Neural cell (in vitro differentiated cells): Measurements from ENCODE around the gene C1orf226.

Experiments used
- EP300 ChIP-seq: fragments of 450-650 bp; conservative IDR thresholded peaks from 2 replicates; pipeline ENCODE4 v1.6.1; 2014; ENCODE audit warnings: antibody characterized with exemption, mild to moderate bottlenecking, moderate library complexity; ENCODE audit not compliant: poor library complexity, severe bottlenecking
- EZH2 ChIP-seq: fragments of 200-600, 300-800 bp; shearing (Covaris generic), sonication (generic); IDR thresholded peaks from 2 replicates; pipeline ENCODE4 v1.6.1; 2014; ENCODE audit warnings: antibody characterized with exemption, low read length, borderline replicate concordance, mild to moderate bottlenecking; ENCODE audit not compliant: insufficient read depth, poor library complexity, severe bottlenecking
- MXI1 ChIP-seq: fragments of 450-650 bp; conservative IDR thresholded peaks from 2 replicates; pipeline ENCODE4 v1.6.1; 2014; ENCODE audit warnings: antibody characterized with exemption, mild to moderate bottlenecking; ENCODE audit not compliant: poor library complexity, severe bottlenecking
- POLR2AphosphoS5 ChIP-seq: IDR thresholded peaks from 2 replicates; pipeline ENCODE4 v1.6.1; 2012
- RAD21 ChIP-seq: fragments of 450-650 bp; conservative IDR thresholded peaks from 2 replicates; pipeline ENCODE4 v1.6.1; 2014; ENCODE audit warnings: antibody characterized with exemption, mild to moderate bottlenecking, moderate library complexity
- SMC3 ChIP-seq: fragments of 450-650 bp; conservative IDR thresholded peaks from 2 replicates; pipeline ENCODE4 v1.6.1; 2014; ENCODE audit warnings: antibody characterized with exemption, mild to moderate bottlenecking, moderate library complexity; ENCODE audit not compliant: poor library complexity
- TAF1 ChIP-seq: IDR thresholded peaks from 2 replicates; pipeline ENCODE4 v1.6.1; 2012; ENCODE audit warnings: low read depth
- TF ChIP-seq, protein P1 (sequence below): fragments of 450-650 bp; IDR thresholded peaks from 2 replicates; pipeline ENCODE4 v1.5.1; 2014; ENCODE audit warnings: antibody characterized with exemption, mild to moderate bottlenecking, moderate library complexity; ENCODE audit not compliant: poor library complexity, severe bottlenecking
- TF ChIP-seq, protein P2 (sequence below): IDR thresholded peaks from 2 replicates; pipeline ENCODE4 v1.6.1; 2012; ENCODE audit warnings: borderline replicate concordance

- TF ChIP-seq, protein P1, sequence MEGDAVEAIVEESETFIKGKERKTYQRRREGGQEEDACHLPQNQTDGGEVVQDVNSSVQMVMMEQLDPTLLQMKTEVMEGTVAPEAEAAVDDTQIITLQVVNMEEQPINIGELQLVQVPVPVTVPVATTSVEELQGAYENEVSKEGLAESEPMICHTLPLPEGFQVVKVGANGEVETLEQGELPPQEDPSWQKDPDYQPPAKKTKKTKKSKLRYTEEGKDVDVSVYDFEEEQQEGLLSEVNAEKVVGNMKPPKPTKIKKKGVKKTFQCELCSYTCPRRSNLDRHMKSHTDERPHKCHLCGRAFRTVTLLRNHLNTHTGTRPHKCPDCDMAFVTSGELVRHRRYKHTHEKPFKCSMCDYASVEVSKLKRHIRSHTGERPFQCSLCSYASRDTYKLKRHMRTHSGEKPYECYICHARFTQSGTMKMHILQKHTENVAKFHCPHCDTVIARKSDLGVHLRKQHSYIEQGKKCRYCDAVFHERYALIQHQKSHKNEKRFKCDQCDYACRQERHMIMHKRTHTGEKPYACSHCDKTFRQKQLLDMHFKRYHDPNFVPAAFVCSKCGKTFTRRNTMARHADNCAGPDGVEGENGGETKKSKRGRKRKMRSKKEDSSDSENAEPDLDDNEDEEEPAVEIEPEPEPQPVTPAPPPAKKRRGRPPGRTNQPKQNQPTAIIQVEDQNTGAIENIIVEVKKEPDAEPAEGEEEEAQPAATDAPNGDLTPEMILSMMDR, result no peak
- TF ChIP-seq TAF1 (no peak), SMC3 (no peak), POLR2AphosphoS5 (no peak), EP300 (no peak), EZH2 (no peak), RAD21 (no peak), MXI1 (no peak)
- TF ChIP-seq, protein P2, sequence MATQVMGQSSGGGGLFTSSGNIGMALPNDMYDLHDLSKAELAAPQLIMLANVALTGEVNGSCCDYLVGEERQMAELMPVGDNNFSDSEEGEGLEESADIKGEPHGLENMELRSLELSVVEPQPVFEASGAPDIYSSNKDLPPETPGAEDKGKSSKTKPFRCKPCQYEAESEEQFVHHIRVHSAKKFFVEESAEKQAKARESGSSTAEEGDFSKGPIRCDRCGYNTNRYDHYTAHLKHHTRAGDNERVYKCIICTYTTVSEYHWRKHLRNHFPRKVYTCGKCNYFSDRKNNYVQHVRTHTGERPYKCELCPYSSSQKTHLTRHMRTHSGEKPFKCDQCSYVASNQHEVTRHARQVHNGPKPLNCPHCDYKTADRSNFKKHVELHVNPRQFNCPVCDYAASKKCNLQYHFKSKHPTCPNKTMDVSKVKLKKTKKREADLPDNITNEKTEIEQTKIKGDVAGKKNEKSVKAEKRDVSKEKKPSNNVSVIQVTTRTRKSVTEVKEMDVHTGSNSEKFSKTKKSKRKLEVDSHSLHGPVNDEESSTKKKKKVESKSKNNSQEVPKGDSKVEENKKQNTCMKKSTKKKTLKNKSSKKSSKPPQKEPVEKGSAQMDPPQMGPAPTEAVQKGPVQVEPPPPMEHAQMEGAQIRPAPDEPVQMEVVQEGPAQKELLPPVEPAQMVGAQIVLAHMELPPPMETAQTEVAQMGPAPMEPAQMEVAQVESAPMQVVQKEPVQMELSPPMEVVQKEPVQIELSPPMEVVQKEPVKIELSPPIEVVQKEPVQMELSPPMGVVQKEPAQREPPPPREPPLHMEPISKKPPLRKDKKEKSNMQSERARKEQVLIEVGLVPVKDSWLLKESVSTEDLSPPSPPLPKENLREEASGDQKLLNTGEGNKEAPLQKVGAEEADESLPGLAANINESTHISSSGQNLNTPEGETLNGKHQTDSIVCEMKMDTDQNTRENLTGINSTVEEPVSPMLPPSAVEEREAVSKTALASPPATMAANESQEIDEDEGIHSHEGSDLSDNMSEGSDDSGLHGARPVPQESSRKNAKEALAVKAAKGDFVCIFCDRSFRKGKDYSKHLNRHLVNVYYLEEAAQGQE, result no peak
Observed at GRCh38 chr1:162398999-162399580, 17.6 kb downstream of the C1orf226 start.
